Thyroid gland (tissue), 4 donors: ENCODE measurements around the gene ELP2.

ENCODE experiments used
- POLR2A ChIP-seq, 2 donors: fragments of 450-650 bp; IDR thresholded peaks; one replicate each; pipeline ENCODE4 v1.6.1; 2017; ENCODE audit warnings: antibody characterized with exemption in 2 of 2, mild to moderate bottlenecking in 2 of 2, moderate library complexity in 1 of 2
- TF ChIP-seq, protein P1 (sequence below), 6 experiments: fragments of 200-600 bp in 3 of 6; fragments of 450-650 bp in 3 of 6; sonication (generic) in 3 of 6; IDR thresholded peaks; one replicate each; pipeline ENCODE4 v1.5.1; 2016 to 2019; ENCODE audit warnings: antibody characterized with exemption in 6 of 6, mild to moderate bottlenecking in 2 of 6, inconsistent platforms in 1 of 6, moderate library complexity in 1 of 6

DNA sequence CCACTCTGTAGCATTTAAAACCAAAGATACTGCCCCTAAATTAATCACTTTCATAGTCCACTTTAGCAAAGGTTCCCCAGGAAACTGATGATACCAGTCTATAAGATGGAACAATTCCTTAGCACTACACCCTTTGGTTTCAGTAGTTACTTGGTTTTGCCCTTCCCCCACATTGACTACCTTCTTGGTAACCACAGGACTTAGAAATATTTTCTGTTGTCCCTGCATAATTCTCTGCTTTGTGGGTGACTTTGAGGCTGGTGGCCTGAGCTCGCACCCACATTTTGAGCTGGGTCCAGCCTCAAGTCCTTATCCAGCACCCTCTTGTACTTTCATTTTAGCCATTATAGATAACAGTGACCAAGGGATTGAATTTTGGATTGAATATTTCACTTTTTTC is 23.1 kb downstream of the ELP2 start:
- TF ChIP-seq, protein P1, sequence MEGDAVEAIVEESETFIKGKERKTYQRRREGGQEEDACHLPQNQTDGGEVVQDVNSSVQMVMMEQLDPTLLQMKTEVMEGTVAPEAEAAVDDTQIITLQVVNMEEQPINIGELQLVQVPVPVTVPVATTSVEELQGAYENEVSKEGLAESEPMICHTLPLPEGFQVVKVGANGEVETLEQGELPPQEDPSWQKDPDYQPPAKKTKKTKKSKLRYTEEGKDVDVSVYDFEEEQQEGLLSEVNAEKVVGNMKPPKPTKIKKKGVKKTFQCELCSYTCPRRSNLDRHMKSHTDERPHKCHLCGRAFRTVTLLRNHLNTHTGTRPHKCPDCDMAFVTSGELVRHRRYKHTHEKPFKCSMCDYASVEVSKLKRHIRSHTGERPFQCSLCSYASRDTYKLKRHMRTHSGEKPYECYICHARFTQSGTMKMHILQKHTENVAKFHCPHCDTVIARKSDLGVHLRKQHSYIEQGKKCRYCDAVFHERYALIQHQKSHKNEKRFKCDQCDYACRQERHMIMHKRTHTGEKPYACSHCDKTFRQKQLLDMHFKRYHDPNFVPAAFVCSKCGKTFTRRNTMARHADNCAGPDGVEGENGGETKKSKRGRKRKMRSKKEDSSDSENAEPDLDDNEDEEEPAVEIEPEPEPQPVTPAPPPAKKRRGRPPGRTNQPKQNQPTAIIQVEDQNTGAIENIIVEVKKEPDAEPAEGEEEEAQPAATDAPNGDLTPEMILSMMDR (IDR thresholded peaks at IDR 0.05), result no peak
- TF ChIP-seq POLR2A (IDR thresholded peaks at IDR 0.05), result no peak
